GM19438 (cell line): ENCODE data around the gene UNC13A.

Source experiments
- ATAC-seq: cut with Tn5 transposase; IDR thresholded peaks from one replicate; pipeline ENCODE4 v1.9.1; 2021; ENCODE audit warnings: low read depth; ENCODE audit not compliant: unreplicated experiment

UNC13A gene

GRCh38 chr19:17632577-17632976 is 55.6 kb downstream of the UNC13A start:
- no peak for ATAC-seq

GRCh38 chr19:17629760-17630159 is 58.4 kb downstream of the UNC13A start:
- no peak for ATAC-seq

GRCh38 chr19:17627921-17628320 is 60.2 kb downstream of the UNC13A start:
- ATAC-seq: no peak

GRCh38 chr19:17627161-17627560 is 61.0 kb downstream of the UNC13A start:
- ATAC-seq: no peak

GRCh38 chr19:17626456-17627015 is 61.6 kb downstream of the UNC13A start:
- no peak for ATAC-seq

- no peak for ATAC-seq
These were observed 62.2 kb downstream of the UNC13A start for GRCh38 chr19:17625980-17626379.

- ATAC-seq: no peak
These were observed 63.1 kb downstream of the UNC13A start for GRCh38 chr19:17625043-17625442.

GRCh38 chr19:17624314-17624991 is 63.7 kb downstream of the UNC13A start:
- no peak for ATAC-seq

- no peak for ATAC-seq
These were observed 64.8 kb downstream of the UNC13A start for GRCh38 chr19:17623224-17623935.

- ATAC-seq: no peak
These were observed 67.5 kb downstream of the UNC13A start for GRCh38 chr19:17620696-17621095.

GRCh38 chr19:17618936-17619335 is 69.2 kb downstream of the UNC13A start:
- ATAC-seq: no peak

- ATAC-seq: no peak
These were observed 69.8 kb downstream of the UNC13A start for GRCh38 chr19:17618281-17618903.

- ATAC-seq: no peak
These were observed 70.4 kb downstream of the UNC13A start for GRCh38 chr19:17617807-17618192.

- no peak for ATAC-seq
These were observed 71.0 kb downstream of the UNC13A start for GRCh38 chr19:17616961-17617806.

- ATAC-seq: no peak
These were observed 71.5 kb downstream of the UNC13A start for GRCh38 chr19:17616686-17616960.

- no peak for ATAC-seq
These were observed 72.1 kb downstream of the UNC13A start for GRCh38 chr19:17615889-17616685.

- ATAC-seq: no peak
These were observed 73.7 kb downstream of the UNC13A start for GRCh38 chr19:17614476-17614875.

- ATAC-seq: no peak
These were observed 76.5 kb downstream of the UNC13A start for GRCh38 chr19:17611462-17612244.

GRCh38 chr19:17610384-17610783 is 77.8 kb downstream of the UNC13A start:
- no peak for ATAC-seq
